SH-SY5Y (cell line): ENCODE results near the gene NCK2.

Source experiments
- GATA2 ChIP-seq: IDR thresholded peaks from 2 replicates; pipeline ENCODE4 v1.6.1; 2011; ENCODE audit warnings: mild to moderate bottlenecking, low read depth, low read length
- GATA3 ChIP-seq: IDR thresholded peaks from 2 replicates; pipeline ENCODE4 v1.6.1; 2011; ENCODE audit warnings: low read depth, mild to moderate bottlenecking, low read length, moderate library complexity

GRCh38 chr2:105886029-105886454, 141.3 kb downstream of the NCK2 start:
- TF ChIP-seq GATA2 (no peak), GATA3 (no peak)
